HCT116 (cell line): ENCODE data around the gene BCDIN3D. TPM values are rescaled to one million over a fixed set of nuclear protein-coding genes. Genes with fewer than 3 reads are reported as not detected.
A peak's percentile ranks its signal among the peaks of the same experiment; 100 is the strongest.

Experiments used
- ATAC-seq: fragments of 200-7000 bp; cut with Tn5 transposase; 2 replicates; pipeline ENCODE4 v1.9.1; 2020; ENCODE audit warnings: mild to moderate bottlenecking, moderate library complexity
- BruUV-seq: library from RNA; stranded (reverse); fragments of 400-500 nt; replicated peaks from 2 replicates; lab custom pipeline; 2021; lab: Mats Ljungman, UMichigan
- CTCF ChIA-PET: fragments of 300-600 bp; sonication (Branson Sonifier 250); formaldehyde crosslinking; loops from one replicate; lab custom pipeline; 2021; ENCODE audit warnings: antibody characterized with exemption; lab: Charles Lee
- POLR2A ChIA-PET: fragments of 300-600, 350-600 bp; sonication (Branson Sonifier 250); formaldehyde crosslinking; loops from one replicate; lab custom pipeline; 2021; ENCODE audit warnings: antibody characterized with exemption; lab: Charles Lee
- RAD21 ChIA-PET, 2 experiments: fragments of 300-600 bp; sonication (Branson Sonifier 250); formaldehyde crosslinking; loops; one replicate each; lab custom pipeline; 2023; ENCODE audit warnings: low total read pairs in 2 of 2; ENCODE audit not compliant: uncharacterized antibody in 2 of 2, unreplicated experiment in 2 of 2, low non-redundant PET in 1 of 2; lab: Charles Lee
- DNase-seq: peaks from one replicate; pipeline ENCODE4 v3.0.0-alpha.2; 2010; ENCODE audit warnings: low read depth, low spot score
- H2AFZ ChIP-seq: fragments of 200-600 bp; shearing (Covaris generic), sonication (generic); 2 replicates; pipeline ENCODE4 v1.6.1; 2017; ENCODE audit warnings: low read depth, mixed run types, mixed read lengths, antibody characterized with exemption, low read length; ENCODE audit not compliant: poor library complexity, severe bottlenecking
- H3K27ac ChIP-seq: 2 replicates; pipeline ENCODE4 v1.5.1; 2012; ENCODE audit warnings: low read depth, low read length
- H3K27me3 ChIP-seq: fragments of 200-600 bp; sonication (generic); 2 replicates; pipeline ENCODE4 v1.6.1; 2016; ENCODE audit warnings: mixed run types, low read length, mixed read lengths; ENCODE audit not compliant: insufficient read depth
- H3K36me3 ChIP-seq, 2 experiments: fragments of 200-500 bp in 1 of 2; fragments of 200-600 bp in 1 of 2; sonication (Bioruptor generic) in 1 of 2; sonication (generic) in 1 of 2; 2 replicates each; pipeline versions ENCODE4 v1.5.1 to v1.6.1; 2014 to 2016; ENCODE audit warnings: low read length in 2 of 2, inconsistent platforms in 1 of 2, mixed read lengths in 1 of 2, mixed run types in 1 of 2; ENCODE audit not compliant: insufficient read depth in 2 of 2, control insufficient read depth in 1 of 2
- H3K4me1 ChIP-seq, 2 experiments: fragments of 200-600 bp in 1 of 2; sonication (generic) in 1 of 2; 2 replicates each; pipeline versions ENCODE4 v1.5.1 to v1.6.1; 2012 to 2017; ENCODE audit warnings: low read length in 2 of 2, inconsistent platforms in 1 of 2, mild to moderate bottlenecking in 1 of 2, mixed read lengths in 1 of 2, mixed run types in 1 of 2, moderate library complexity in 1 of 2; ENCODE audit not compliant: insufficient read depth in 2 of 2, control insufficient read depth in 1 of 2
- H3K4me2 ChIP-seq: fragments of 200-600 bp; sonication (generic); 2 replicates; pipeline ENCODE4 v1.6.1; 2017; ENCODE audit warnings: mixed run types, low read length, mixed read lengths
- H3K4me3 ChIP-seq, 2 experiments: fragments of 200-600 bp in 1 of 2; sonication (generic) in 1 of 2; replicated peaks in 1 of 2; 2 replicates each; pipeline ENCODE4 v1.5.1; 2011 to 2016; ENCODE audit warnings: low read length in 2 of 2, control low read depth in 1 of 2, low read depth in 1 of 2, mild to moderate bottlenecking in 1 of 2, mixed read lengths in 1 of 2, mixed run types in 1 of 2
- H3K79me2 ChIP-seq: fragments of 200-600 bp; sonication (generic); 2 replicates; pipeline ENCODE4 v1.6.1; 2017; ENCODE audit warnings: mild to moderate bottlenecking, mixed run types, low read length, moderate library complexity, mixed read lengths; ENCODE audit not compliant: insufficient read depth
- H3K9ac ChIP-seq: fragments of 200-600 bp; sonication (generic); 2 replicates; pipeline ENCODE4 v1.6.1; 2016; ENCODE audit warnings: low read length, mixed read lengths
- H3K9me2 ChIP-seq: fragments of 200-600 bp; sonication (generic), shearing (Covaris generic); 2 replicates; pipeline ENCODE4 v1.6.1; 2017; ENCODE audit warnings: mixed run types, mild to moderate bottlenecking, moderate library complexity; ENCODE audit not compliant: insufficient read depth
- H3K9me3 ChIP-seq, 2 experiments: fragments of 200-500 bp in 1 of 2; fragments of 200-600 bp in 1 of 2; sonication (Bioruptor generic) in 1 of 2; sonication (generic) in 1 of 2; 2 replicates each; pipeline ENCODE4 v1.6.1; 2014 to 2017; ENCODE audit warnings: low read length in 2 of 2, mixed read lengths in 2 of 2, inconsistent platforms in 1 of 2, low read depth in 1 of 2, mild to moderate bottlenecking in 1 of 2, mixed run types in 1 of 2, moderate library complexity in 1 of 2; ENCODE audit not compliant: control insufficient read depth in 1 of 2, insufficient read depth in 1 of 2
- H4K20me1 ChIP-seq: fragments of 200-600 bp; sonication (generic), shearing (Covaris generic); 2 replicates; pipeline ENCODE4 v1.6.1; 2017; ENCODE audit warnings: mixed run types, mild to moderate bottlenecking, moderate library complexity; ENCODE audit not compliant: insufficient read depth
- ATF3 ChIP-seq: IDR thresholded peaks from 2 replicates; pipeline ENCODE4 v1.6.1; 2012
- CEBPB ChIP-seq: IDR thresholded peaks from 2 replicates; pipeline ENCODE4 v1.6.1; 2012; ENCODE audit warnings: low read depth
- EGR1 ChIP-seq: IDR thresholded peaks from 2 replicates; pipeline ENCODE4 v1.6.1; 2012; ENCODE audit warnings: low read depth
- ELF1 ChIP-seq: IDR thresholded peaks from 2 replicates; pipeline ENCODE4 v1.6.1; 2012; ENCODE audit warnings: low read depth, borderline replicate concordance
- EZH2 ChIP-seq: fragments of 200-600 bp; sonication (generic); IDR thresholded peaks from 2 replicates; pipeline ENCODE4 v1.6.1; 2017; ENCODE audit warnings: antibody characterized with exemption, mixed run types
- FOSL1 ChIP-seq: IDR thresholded peaks from 2 replicates; pipeline ENCODE4 v1.6.1; 2012; ENCODE audit warnings: low read depth
- JUND ChIP-seq: IDR thresholded peaks from 2 replicates; pipeline ENCODE4 v1.6.1; 2012
- POLR2A ChIP-seq: IDR thresholded peaks from 2 replicates; pipeline ENCODE4 v1.7.0; 2011; ENCODE audit warnings: borderline replicate concordance; ENCODE audit not compliant: insufficient read depth, insufficient read length; ENCODE audit errors: extremely low read depth
- POLR2AphosphoS5 ChIP-seq: IDR thresholded peaks from 2 replicates; pipeline ENCODE4 v1.6.1; 2011; ENCODE audit warnings: mild to moderate bottlenecking, low read depth, low read length, moderate library complexity
- RAD21 ChIP-seq: IDR thresholded peaks from 2 replicates; pipeline ENCODE4 v1.6.1; 2012; ENCODE audit warnings: low read depth, mild to moderate bottlenecking
- SIN3A ChIP-seq: IDR thresholded peaks from 2 replicates; pipeline ENCODE4 v1.6.1; 2012; ENCODE audit warnings: low read depth
- SP1 ChIP-seq: IDR thresholded peaks from 2 replicates; pipeline ENCODE4 v1.6.1; 2012; ENCODE audit warnings: low read depth
- SRF ChIP-seq: IDR thresholded peaks from 2 replicates; pipeline ENCODE4 v1.6.1; 2012; ENCODE audit warnings: low read depth
- TCF7L2 ChIP-seq: IDR thresholded peaks from 2 replicates; pipeline ENCODE4 v1.7.0; 2011; ENCODE audit warnings: borderline replicate concordance, inconsistent platforms; ENCODE audit not compliant: insufficient read depth, insufficient read length; ENCODE audit errors: extremely low read depth
- ZNF274 ChIP-seq: fragments of 200-500 bp; sonication (Bioruptor generic); IDR thresholded peaks from 2 replicates; pipeline ENCODE4 v1.6.1; 2014; ENCODE audit warnings: mild to moderate bottlenecking, low read depth, low read length, inconsistent platforms
- intact Hi-C: fragments of 100-400 bp; cut with micrococcal nuclease; formaldehyde crosslinking; loops from 2 replicates; pipeline ENCODE4 v1.10.0; 2022
- total RNA-seq: library from RNA; stranded (reverse); gene quantifications from one replicate; pipeline ENCODE4 v1.2.1, GENCODE V29; 2021; ENCODE audit not compliant: unreplicated experiment
- TF ChIP-seq, protein P1 (sequence below): IDR thresholded peaks from 2 replicates; pipeline ENCODE4 v1.6.1; 2011; ENCODE audit warnings: mild to moderate bottlenecking, low read length, moderate library complexity; ENCODE audit not compliant: insufficient replicate concordance; ENCODE audit errors: extremely low read depth

Gene BCDIN3D
- total RNA-seq, 1 experiment from 2014 or later: 5.7 TPM

GRCh38 chr12:49828133-49829091 lies 14.5 kb downstream of the BCDIN3D start, which contains the start of gene NCKAP5L (continued):
- TF ChIP-seq, protein P1, sequence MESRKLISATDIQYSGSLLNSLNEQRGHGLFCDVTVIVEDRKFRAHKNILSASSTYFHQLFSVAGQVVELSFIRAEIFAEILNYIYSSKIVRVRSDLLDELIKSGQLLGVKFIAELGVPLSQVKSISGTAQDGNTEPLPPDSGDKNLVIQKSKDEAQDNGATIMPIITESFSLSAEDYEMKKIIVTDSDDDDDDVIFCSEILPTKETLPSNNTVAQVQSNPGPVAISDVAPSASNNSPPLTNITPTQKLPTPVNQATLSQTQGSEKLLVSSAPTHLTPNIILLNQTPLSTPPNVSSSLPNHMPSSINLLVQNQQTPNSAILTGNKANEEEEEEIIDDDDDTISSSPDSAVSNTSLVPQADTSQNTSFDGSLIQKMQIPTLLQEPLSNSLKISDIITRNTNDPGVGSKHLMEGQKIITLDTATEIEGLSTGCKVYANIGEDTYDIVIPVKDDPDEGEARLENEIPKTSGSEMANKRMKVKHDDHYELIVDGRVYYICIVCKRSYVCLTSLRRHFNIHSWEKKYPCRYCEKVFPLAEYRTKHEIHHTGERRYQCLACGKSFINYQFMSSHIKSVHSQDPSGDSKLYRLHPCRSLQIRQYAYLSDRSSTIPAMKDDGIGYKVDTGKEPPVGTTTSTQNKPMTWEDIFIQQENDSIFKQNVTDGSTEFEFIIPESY: no peak
- TF ChIP-seq ELF1 (no peak; the same call in 1 of the 2 replicates), EGR1 (peak; percentile 73), JUND (no peak), SRF (no peak), POLR2AphosphoS5 (peak; percentile 74)

DNA sequence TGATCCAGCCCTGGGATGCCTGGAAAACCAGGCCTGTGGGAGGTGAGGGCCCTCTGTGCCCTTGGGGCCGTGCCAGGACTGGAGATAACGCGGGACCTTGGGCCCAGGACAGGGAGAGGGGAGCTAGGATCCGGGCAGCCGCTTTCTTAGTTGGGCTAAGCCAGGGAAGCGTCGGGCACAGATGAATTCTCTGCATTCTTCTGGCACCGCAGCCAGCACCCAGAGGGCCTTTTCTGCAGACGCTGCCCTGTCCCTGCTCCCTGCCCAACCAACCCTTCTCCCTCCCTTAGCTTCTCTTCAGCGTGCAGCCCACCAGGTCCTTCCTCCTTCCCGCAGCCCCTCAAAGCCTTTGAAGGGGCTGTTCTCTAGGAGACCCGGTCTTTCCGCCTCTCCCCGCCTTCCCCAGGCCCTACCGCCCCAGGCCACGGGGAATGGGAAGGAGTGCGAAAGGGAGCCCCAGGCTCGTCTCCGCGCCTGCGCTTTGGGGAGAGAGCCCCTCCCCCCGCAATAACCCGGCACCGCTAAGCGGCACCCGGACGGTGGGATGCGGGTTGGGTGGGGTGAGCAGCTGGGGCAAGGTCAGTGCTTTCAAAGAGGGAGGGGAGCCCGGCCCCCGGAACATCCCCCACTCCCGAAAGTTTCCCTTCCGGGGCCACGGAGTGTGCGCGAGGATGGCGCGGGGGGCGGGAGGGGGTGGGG lies 15.4 kb downstream of the BCDIN3D start:
- Histone ChIP-seq H3K9ac (peak overlapping the region; percentile 60), H3K4me1 (peaks cover 5 to 20% of the 10 kb centered on the region in 2 experiments; a peak in 3 of 4 replicates), H3K9me2 (no peaks in the 10 kb centered on the region; the same call in 1 of the 2 replicates), H3K79me2 (no peaks in the 10 kb centered on the region), H3K9me3 (no peaks in the 10 kb centered on the region), H3K27me3 (no peaks in the 10 kb centered on the region), H4K20me1 (no peaks in the 10 kb centered on the region), H2AFZ (no peak overlapping the region), H3K4me2 (peak overlapping the region; percentile 90), H3K4me3 (peak overlapping the region; percentile 68 to 74), H3K27ac (peak overlapping the region; percentile 52; the same call in 1 of the 2 replicates), H3K36me3 (no peaks in the 10 kb centered on the region)
- ChIA-PET RAD21 (no interaction called here), POLR2A (interaction anchor here (1.0 to 1.4 kb wide), 7 partner anchors 12 to 86 kb away, joined by 4 to 9 read pairs (median 4); partner anchors contain the start of genes BCDIN3D and TMBIM6), CTCF (interaction anchor here (1.0 to 1.7 kb wide), 4 partner anchors 12 to 469 kb away, joined by 3 to 14 read pairs (median 4); no protein-coding TSS in a partner anchor)
- ATAC-seq (peak; percentile 63), DNase-seq (no peak)
- intact Hi-C loops: no loop called here
- no peak for TF ChIP-seq ATF3
- TF ChIP-seq RAD21: no peak
- TF ChIP-seq EZH2: no peak
- no peak for TF ChIP-seq SIN3A
- TF ChIP-seq POLR2A: no peak
- TF ChIP-seq ZNF274: no peak
- TF ChIP-seq CEBPB: no peak
- no peak for TF ChIP-seq EGR1
- TF ChIP-seq SRF: no peak
- no peak for TF ChIP-seq SP1
- TF ChIP-seq TCF7L2: no peak
- no peak for TF ChIP-seq FOSL1
- BruUV-seq: no TSS peak
